DMS 273 treated with DMSO at 0.1 percent for 48 hours (cell line): ENCODE measurements around the gene MYO5A.
"Not testable (repeated sequence)": the region's sequence is repeated elsewhere in the genome, so short reads cannot be mapped to it uniquely, and the experiment has no call there.

ENCODE experiments used
- DNase-seq: peaks from one replicate; lab custom pipeline; 2025; lab: John Stamatoyannopoulos, UW

The MYO5A gene

DNA sequence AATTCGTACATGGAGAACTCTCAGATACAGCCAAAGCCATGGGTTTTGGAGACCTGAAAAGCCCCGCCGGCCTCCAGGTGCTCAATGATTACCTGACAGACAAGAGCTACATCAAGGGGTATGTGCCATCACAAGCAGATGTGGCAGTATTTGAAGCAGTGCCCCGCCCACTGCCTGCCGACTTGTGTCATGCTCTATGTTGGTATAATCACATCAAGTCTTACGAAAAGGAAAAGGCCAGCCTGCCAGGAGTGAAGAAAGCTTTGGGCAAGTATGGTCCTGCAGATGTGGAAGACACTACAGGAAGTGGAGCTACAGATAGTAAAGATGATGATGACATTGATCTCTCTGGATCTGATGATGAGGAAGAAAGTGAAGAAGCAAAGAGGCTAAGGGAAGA, 23.5 kb downstream of the MYO5A start:
- no peak for DNase-seq

DNA sequence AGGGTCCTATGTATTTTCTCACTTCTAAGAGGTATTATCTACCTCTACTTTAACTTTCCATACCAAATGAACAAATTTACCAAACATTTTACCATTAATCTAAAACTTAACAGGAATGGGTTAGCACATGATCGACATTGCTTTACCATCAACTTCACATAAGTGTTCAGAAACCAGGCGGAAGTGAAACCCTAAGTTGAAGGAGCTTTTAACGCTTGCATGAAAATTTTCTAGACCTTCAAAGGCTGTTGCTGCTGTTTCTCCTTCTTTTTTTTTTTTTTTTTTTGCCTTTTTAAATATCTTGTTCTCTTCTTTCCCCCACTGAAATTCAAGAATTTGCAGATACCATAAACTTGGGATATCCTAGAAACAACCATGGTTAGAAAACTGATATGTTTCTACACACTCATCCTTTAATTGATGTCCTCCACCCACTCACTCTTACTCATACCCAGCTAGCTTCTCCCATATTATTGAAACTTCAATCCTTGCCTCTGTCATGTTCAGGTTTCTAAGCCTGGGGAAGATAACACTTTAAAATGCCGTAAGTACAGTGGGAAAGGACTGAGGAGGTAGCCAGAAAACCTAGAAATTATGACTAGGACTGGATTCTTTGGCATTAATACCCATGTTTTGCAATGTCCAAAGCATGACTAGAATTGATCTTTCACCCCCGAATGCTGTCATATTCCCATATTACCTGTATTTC, 24.7 kb downstream of the MYO5A start:
- no peak for DNase-seq

DNA sequence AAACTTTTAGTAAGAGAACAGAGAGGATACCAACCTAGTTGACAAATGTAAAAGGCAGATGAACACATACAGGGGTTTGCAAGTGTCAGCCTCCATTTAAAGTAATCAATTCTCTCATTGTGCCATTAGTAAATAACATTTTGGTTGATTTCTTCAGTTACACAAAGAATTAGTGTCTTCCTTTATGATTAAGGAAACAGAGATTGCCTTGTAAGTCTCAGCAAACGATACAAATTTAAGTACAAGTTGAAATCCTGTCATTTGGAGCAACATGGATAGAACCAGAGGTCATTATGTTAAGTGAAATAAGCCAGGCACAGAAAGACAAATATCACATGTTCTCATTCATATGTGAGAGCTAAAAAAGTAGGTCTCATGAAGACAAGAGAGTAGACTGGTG, 26.1 kb downstream of the MYO5A start:
- DNase-seq: no peak

DNA sequence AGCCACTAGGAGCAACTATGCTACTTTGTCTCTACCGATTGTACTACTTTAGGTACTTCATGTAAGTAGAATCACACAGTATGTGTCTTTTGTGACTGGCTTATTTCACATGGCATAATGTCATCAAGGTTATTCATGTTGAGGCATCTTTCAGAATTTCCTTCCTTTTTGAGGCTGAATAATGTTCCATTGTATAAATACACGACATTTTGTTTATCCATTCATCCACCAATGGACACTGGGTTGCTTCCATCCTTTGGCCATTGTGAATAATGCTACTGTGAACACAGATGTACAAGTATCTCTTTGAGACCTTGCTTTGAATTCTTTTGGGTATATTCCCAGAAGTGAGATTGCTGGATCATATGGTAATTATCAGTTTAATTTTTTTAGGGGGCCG, 29.2 kb downstream of the MYO5A start:
- DNase-seq: no peak

DNA sequence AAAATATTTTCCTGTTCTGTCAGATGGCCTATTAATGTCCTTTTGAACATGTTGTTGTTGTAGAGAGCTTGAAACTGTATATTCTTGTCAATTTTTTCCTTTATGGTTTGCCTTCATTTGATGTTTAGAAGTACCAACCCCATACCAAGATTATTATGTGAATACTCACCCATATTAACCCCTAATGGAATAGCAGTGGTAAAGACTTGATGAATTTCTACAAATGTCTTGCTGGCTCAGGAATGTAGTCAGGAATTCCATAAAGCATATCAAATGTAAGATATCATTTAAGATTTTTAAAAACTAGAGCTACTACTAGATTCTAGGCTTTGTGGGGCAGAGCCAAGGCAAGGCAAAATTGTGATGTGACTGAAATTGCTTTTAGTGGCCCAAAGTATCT, 30.0 kb downstream of the MYO5A start:
- no peak for DNase-seq

DNA sequence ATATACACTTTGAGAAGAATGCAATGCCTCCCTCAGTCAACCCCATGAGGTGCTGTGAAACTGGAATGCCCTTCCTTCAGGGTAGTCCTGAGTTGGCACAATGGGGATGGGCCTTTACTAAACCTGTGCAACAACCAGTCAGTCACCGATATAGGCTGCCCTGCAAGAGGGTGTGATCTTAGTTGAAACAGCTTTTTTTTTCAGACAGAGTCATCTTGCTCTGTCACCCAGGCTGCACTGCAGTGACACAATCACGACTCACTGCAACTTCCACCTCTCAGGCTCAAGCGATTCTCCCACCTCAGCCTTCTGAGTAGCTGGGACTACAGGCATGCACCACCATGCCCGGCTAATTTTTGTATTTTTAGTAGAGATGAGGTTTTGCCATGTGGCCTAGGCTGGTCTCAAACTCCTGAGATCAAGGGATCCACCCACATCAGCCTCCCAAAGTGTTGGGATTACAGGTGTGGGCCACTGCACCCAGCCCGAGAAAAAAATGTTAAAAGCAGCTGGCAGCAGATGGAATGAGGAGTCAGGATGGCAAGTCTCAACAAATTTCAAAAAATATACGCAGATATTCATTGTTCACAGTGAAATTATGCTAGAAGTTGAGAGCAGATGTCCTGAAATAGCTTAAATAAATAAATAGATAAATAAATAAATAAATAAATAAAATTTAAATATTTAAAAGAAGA, 31.8 kb downstream of the MYO5A start:
- no peak for DNase-seq

DNA sequence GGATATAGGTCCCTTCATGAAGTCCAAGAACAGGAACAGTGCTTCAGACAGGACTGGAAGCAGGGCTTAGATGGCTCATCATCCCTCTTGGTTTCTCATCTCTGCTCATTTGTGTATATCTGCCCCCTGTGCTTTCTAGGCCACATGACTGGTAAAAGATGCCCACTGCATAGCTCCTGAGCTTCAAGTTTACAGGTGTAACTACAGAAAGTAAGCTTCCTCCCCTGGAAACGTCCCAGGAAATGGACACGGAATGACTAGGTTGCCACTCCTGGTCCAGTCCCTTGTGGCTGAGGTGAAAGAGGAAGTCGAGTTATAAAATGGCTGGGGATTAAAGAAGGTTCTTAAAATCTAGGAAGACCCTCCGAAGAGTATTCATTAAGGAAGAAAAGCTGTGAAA, 32.5 kb downstream of the MYO5A start:
- DNase-seq: no peak

DNA sequence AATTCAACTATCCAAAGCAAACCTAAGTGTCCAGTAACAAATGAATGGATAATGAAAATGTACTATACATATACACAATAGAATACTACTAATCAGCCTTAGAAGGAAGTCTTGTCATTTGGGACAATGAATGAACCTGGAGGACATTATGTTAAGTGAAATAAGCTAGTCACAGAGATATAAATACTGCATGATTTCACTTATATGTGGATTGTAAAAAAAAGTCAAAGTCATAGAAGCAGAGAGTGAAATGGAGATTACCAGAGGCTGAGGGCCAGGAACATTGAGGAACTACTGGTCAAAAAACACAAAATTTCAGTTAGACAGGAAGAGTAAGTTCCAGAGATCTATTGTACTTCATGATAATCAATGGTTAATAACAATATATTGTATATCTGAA, 33.6 kb downstream of the MYO5A start:
- no peak for DNase-seq

DNA sequence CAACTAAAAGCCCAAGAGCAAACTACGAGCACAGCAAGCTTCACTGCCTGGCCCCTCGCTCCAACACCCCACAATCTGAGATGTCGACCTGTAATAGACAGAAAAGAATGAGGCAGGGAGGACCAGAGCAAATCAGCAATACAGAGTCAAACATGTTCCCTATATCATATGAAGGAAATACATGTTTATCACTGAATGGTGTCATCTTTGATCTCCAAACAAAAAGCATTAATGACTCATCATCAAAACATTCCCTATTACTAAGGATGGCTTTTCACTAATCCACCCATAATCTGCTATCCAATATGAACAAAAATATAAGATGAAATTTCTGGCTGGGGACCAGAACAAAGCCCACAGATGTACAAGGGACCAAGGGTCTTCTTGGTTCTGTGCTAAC, 34.7 kb downstream of the MYO5A start:
- DNase-seq: no peak

DNA sequence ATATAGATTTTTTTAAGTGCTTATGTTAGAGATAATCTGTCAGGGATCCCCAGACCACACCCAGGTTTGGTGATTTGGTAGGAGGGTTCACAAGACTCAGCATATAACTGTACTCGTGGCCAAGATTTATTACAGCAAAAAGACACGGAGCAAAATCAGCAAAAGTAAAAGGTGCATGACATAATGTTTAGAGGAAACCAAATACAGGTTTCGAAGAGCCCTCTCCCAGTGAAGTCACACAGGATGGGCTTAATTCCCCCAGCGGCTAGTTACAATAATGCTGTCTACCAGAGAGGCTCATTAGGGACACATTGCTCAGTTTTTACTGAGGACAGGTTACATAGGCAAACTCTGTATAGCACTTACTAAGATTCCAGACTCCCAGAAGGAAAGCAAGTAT, 36.5 kb downstream of the MYO5A start:
- DNase-seq: no peak

DNA sequence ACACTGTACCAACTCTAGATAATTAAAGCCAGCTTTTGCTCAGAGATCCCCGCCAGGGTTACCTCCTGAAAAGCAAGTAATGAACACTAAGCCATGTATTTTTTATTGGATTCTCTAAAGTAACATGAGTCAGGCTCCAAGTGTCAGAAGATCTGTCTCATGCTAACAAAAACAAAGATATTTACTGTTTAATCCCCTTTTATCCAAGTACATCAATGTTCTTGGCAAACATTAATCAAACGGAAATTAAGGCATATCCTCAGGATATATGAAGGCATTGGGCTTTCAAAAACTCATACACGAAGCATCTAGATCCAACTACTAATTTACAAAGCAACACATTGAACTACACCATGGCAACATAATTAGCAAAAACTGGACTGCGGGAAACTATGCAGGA, 37.2 kb downstream of the MYO5A start:
- no peak for DNase-seq

DNA sequence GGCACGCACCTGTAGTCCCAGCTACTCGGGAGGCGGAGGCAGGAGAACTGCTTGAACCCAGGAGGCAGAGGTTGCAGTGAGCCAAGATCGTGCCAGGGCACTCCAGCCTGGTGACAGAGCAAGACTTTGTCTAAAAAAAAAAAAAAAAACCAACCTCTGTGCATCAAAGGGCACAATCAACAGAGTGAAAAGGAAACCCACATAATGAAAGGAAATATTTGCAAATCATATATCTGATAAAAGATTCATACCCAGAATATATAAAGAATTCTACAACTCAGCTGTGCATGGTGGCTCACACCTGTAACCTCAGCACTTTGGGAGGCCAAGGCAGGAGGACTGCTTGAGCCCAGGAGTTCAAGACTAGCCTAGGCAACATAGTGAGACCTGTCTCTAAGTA, 39.2 kb downstream of the MYO5A start:
- DNase-seq: not testable (repeated sequence)

DNA sequence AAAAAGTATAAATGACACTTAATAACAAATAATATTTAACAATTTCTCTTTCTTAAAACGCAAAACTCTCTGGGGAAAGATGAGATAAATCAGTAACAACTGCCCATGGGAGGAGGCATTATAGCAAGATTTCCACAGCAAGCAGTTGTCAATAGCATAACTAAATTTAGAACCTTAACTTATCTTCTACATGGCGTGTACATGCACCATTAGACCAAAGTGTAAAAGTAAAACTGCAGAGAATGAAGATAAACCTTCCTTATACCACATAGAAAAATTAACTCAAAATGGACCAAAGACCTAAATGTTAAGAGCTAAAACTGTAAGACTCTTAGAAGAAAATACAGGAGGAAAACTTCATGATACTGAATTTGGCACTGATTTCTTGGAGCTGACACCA, 39.9 kb downstream of the MYO5A start:
- DNase-seq: no peak

DNA sequence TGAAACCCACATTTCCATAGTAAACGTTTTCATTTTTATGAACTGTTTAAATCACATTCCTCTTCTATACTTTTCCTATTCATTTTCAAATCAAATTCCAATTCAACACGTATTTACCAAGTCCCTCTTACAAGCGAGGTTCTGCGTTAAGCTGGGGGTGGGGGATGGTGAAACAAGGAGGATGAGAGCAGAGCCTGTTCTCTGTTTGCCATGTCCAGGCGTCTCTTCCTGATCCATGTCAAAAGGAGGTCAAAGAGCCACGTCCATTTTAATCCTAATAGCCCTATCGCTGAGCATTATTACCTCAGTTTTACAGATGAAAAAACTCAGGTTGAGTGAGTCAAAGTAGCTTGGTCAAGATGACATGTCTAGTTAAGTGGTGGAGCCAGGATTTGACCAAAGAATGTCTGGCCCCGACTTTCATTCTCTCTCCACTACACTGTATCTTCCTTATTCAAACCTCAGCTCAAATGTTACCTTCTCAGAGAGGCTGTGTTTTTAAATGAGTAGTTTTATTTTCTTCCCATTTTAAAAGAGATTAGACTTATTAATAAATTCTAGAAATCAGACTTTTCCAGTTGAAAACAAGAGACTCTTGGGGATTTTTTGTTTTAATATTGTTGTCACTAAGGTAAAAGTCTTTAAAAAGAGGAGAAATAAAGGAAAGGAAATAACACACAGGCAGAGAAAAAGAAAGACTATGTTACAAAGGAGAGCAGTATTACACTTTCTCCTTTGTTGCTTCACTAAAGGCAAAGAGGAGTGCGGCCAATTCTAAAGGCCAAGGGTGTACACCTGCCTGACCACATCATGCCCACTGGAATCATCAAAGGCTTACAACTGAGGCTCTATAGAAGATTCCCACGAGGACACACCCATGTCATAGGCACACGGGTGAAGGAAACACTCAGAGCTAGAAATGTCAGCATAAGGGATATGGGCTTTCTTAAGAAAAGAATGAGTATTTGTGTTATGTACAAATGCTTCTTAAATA, 42.4 kb downstream of the MYO5A start:
- no peak for DNase-seq

DNA sequence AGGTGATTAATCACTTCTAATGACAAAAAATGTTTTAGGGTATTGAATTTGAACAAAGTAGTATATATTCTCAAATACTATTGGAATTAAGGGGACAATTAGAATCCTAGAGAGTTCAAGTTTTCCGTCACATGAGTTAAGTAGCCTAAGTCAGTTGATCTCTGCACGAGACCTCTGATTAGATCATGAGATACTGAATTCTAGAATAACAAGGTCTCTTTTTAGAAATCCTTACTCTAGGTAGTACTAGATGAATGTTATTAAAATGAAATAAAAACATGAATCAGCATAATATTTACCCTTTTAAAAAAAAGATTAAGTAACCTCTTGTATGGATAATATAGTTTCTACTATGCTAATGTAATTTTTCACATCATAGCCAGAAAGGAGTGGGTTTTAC, 43.4 kb downstream of the MYO5A start:
- DNase-seq: no peak

DNA sequence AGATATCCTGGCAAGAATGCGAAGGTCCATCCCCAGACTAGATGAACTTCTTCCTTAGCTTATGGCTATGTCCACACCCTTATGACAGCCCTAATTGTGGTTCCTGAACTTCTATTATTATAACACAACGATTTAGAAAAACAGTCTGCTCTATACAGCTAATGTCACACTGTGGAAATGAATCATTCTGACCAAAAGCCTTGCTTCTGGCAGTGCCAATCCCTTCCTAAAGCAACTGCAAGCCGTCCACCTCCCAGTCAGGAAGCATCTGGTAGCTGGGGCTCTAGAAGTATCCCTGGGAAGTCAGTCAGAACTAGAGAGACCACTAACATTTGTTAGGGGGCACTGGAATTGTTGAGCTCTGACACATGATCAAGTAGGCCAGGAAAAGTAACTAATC, 45.0 kb downstream of the MYO5A start:
- no peak for DNase-seq

DNA sequence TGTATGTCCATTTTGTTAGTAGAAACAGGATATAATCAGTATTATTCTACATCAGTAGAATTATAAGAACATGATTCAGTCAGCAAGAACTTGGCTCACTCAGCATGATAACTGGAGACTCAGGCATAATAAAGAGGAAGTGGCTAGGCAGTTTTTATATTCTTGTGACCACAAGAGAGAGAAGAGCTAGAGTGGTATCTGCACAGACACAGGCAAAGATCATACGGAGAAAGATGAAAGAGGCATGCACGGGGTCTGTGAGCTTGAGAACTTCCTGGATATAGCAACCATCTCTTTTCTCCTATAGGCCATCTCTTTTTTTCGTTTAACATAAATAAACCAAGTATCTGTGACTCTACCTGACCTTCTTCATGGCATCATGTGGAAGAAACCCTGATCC, 46.8 kb downstream of the MYO5A start:
- no peak for DNase-seq

DNA sequence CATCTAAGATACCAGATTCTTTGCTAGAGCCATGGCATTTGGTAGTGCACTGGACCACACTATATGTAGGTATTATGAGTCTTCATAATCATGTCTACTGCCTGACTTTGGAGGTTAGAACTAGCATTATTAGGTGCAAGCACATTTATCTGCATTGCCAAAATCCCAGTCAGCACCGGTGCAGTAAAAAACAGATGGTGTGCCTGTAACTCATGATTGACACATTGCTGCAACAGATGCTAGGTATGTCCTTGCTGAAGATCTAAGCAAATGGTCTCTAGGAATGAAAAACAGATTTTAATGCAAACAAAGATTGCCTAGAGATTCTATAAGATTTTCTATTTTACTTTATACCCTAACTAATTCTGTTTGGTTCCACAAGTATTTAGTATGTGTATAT, 47.7 kb downstream of the MYO5A start:
- DNase-seq: no peak

DNA sequence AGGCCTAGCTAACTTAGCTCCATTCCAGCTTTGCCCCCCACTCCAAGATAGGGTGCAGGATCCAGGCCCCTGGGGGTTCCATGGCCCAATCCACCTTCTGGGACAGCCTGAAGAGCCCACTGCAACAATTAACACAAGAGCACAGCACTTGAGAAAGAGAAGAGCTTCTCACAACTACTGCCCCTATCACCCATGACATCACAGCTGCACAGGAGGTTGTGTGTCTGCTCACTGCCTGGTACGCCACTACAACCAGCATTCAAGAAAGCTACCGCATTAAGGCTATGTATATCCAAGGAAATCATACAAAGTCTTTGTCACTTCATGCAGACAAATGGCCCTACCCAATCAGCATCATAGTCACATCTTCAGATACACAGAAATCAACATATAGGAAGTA, 62.0 kb downstream of the MYO5A start:
- DNase-seq: no peak

DNA sequence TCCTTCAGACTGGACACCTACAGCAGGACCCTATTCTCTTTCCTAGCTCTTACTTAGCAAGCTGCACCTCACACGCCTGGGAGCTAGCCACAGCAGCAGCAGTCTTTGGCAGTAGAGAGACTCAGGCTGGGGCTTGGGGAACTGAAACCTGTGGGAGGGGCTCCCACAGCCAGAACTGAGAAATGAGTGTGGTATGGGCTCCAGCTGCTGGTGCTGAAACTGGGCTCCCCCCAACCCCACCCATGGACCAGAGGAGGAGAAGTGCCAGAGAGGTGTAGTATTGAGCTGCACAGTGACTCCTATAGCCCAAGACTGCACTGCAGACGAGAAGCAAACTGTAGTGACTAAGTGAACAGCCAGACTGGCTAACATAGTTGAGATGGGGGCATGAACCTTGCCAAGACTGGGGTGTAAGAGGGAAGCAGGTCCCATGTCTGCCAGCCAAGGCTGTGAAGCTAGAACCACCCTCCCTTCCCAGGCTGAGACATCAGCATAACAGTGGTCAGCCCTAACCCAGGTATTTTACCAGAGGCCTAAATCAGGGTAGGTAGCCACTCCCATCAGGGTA, 62.5 kb downstream of the MYO5A start:
- no peak for DNase-seq

DNA sequence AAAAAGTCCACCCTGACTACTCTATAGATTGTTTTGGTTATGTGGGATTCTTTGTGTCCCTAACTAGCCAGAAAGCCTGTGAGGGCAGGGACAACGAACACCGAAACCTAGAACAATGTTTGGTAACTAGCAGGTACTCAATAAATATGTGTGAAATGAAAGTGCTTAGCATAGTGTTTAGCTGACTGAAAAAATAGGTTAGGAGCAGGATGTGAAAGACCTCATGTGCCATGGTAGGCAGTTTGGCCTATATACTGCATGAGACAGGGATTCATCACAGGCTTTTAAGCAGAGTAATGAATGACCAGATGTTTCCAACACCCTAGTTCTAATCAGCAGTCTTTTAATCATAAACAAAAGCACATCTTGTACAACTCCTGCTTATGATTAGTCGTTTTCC, 64.2 kb downstream of the MYO5A start:
- DNase-seq: no peak

DNA sequence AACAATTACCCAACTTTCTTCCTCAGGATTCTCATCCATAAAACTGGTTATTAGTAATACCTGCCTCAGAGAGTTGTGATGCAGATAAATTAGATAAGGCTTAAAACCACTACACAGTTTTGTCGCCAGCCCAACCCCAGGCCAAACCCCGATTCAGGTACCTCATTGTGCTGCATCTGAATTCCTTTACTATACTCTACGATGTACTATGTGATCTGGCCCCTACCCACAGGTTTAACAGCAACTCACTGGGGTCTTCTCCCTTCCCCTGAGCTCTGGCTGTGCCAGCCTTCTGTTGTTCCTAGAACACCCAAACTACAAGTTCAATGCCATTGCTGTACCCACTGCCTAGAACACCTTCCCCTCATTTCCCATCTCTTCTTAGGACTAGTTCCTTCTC, 64.6 kb downstream of the MYO5A start:
- DNase-seq: no peak

DNA sequence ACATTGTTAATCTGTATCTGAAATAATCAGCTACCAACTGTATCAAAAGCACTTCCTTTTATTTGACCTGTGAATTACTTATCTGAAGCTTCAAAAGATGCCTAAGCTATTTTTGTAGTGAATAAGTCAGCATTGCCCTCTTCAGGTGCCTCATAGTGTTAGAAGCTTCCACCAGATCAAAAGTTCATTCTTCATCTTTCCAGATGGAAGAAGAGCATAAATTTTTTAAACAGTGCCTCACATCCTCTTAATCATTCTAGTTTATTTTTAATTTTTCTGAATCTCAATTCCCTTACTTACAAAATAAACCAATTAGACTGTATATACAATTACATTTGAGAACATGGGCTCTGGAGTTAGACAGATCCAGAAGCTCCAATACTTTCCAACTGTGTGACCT, 65.0 kb downstream of the MYO5A start:
- no peak for DNase-seq
